HG02938 (cell line): Measurements from ENCODE around the gene PPP1R17.

Experiments used
- ATAC-seq: cut with Tn5 transposase; IDR thresholded peaks from one replicate; pipeline ENCODE4 v1.9.1; 2021; ENCODE audit warnings: mild to moderate bottlenecking, moderate library complexity; ENCODE audit not compliant: unreplicated experiment

PPP1R17 gene

GRCh38 chr7:31695859-31696614, 9.0 kb downstream of the PPP1R17 start:
- no peak for ATAC-seq

GRCh38 chr7:31699050-31699449, 12.0 kb downstream of the PPP1R17 start:
- ATAC-seq: no peak

GRCh38 chr7:31702354-31702753, 15.3 kb downstream of the PPP1R17 start:
- ATAC-seq: no peak

GRCh38 chr7:31705377-31705776, 18.4 kb downstream of the PPP1R17 start:
- no peak for ATAC-seq

GRCh38 chr7:31707089-31707488, 20.1 kb downstream of the PPP1R17 start:
- no peak for ATAC-seq

GRCh38 chr7:31710171-31710570, 23.2 kb downstream of the PPP1R17 start:
- no peak for ATAC-seq

GRCh38 chr7:31716355-31716754, 29.3 kb downstream of the PPP1R17 start:
- no peak for ATAC-seq

- no peak for ATAC-seq
These were observed 33.4 kb downstream of the PPP1R17 start for GRCh38 chr7:31720366-31720765.

GRCh38 chr7:31724696-31725095, 37.7 kb downstream of the PPP1R17 start:
- ATAC-seq: no peak

GRCh38 chr7:31729195-31729804, 42.3 kb downstream of the PPP1R17 start:
- ATAC-seq: no peak

GRCh38 chr7:31734456-31734855, 47.4 kb downstream of the PPP1R17 start:
- no peak for ATAC-seq

GRCh38 chr7:31735991-31736982, 49.3 kb downstream of the PPP1R17 start:
- no peak for ATAC-seq

- no peak for ATAC-seq
These were observed 54.8 kb downstream of the PPP1R17 start for GRCh38 chr7:31741852-31742251.

- ATAC-seq: peak; percentile 79
These were observed 57.4 kb downstream of the PPP1R17 start for GRCh38 chr7:31744294-31744874.

- ATAC-seq: no peak
These were observed 60.5 kb downstream of the PPP1R17 start for GRCh38 chr7:31747553-31747952.

- no peak for ATAC-seq
These were observed 61.1 kb downstream of the PPP1R17 start for GRCh38 chr7:31748084-31748483.

- ATAC-seq: no peak
These were observed 64.7 kb downstream of the PPP1R17 start for GRCh38 chr7:31751726-31752125.
